Posterior cingulate gyrus (tissue), 11 donors: Measurements from ENCODE around the gene FGF2.
"Not testable (repeated sequence)": the region's sequence is repeated elsewhere in the genome, so short reads cannot be mapped to it uniquely, and the experiment has no call there.

Experiments used
- DNase-seq, 10 donors: peaks; one replicate each; pipeline versions ENCODE4 v3.0.0 to v3.0.0-alpha.2; 2020 to 2021; ENCODE audit warnings: mixed read lengths in 3 of 10
- intact Hi-C: fragments of 100-400 bp; cut with DNase I; formaldehyde crosslinking; loops from one replicate; pipeline ENCODE4 v1.15.1; 2023

Gene FGF2

DNA sequence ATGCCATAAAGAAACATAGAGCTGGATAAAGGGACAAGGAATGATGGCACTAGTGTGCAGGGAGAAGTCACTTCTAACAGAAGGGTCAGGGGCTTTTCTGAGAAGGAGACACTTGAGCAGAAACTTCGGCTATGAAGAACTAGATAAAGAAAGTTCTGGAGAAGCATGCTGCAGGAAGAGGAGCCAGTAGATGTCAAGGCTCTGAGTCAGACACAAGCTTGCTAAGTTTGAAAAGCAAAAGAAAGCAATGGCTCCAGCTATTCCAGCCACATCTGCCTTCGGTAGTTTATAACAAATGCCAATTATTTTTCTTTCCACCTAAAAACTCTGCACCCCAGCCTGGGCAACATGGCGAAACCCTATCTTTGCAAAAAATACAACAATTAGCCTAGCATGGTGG, 88.3 kb downstream of the FGF2 start:
- no peak for DNase-seq
- intact Hi-C loops = no loop called here

DNA sequence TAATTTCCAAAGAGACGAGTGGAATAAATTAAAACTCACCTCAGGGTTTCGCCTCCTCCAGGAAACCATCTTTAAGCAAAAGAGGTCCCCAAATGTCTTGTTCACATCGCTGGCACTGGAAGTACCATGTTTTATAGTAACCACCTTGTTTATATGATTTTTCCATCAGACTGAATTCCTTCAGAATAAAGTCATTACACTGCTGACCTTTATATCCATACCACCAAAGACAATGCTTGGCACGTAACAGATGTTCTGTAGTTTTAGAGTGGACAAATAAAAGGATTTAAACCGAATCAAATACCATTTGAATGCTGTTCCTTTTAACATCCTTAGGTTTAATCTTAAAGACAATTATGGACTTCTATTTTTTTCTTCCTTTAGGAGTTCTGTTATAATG, 91.1 kb downstream of the FGF2 start:
- no peak for DNase-seq
- intact Hi-C loops = no loop called here

DNA sequence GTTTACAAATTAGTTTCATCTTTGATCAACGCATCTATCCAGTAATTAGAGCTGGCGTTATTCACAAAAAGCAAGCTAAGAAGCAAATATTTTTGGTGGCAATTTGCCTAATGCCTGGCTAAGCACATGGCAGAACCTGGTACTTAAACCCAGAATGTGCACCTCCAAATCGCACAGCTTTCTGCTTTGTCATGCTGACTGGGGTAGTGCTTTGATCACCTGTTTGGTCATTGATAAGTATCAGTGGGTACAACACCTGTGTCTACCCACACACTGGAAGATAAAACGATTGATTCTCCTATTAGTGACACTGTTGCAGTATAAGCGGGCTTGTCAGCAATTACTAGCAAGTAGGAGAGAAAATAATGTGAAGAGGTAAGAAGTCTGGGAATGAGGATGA, 93.8 kb downstream of the FGF2 start:
- intact Hi-C loops = loop anchor here (5.0 kb wide), 2 partner anchors 93 to 188 kb away; partner anchors contain the start of genes BBS12 and FGF2
- no peak for DNase-seq

DNA sequence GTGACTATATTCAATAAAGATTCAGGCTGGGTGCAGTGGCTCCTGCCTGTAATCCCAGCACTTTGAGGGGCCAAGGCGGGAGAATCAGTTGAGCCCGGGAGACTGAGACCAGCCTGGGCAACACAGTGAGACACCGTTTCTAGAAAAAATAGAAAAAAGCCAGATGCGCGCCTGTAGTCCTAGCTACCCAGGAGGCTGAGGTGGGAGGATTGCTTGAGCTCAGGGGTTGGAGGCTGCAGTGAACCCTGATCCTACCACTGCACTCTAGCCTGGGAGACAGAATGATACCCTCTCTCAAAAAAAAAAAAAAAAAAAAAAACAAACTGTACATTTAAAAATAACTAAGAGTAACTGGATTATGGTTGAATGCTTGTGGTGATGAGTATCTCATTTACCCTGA, 94.7 kb downstream of the FGF2 start:
- intact Hi-C loops = loop anchor here (5.0 kb wide), 2 partner anchors 94 to 189 kb away; partner anchors contain the start of genes BBS12 and FGF2
- DNase-seq = no peak

DNA sequence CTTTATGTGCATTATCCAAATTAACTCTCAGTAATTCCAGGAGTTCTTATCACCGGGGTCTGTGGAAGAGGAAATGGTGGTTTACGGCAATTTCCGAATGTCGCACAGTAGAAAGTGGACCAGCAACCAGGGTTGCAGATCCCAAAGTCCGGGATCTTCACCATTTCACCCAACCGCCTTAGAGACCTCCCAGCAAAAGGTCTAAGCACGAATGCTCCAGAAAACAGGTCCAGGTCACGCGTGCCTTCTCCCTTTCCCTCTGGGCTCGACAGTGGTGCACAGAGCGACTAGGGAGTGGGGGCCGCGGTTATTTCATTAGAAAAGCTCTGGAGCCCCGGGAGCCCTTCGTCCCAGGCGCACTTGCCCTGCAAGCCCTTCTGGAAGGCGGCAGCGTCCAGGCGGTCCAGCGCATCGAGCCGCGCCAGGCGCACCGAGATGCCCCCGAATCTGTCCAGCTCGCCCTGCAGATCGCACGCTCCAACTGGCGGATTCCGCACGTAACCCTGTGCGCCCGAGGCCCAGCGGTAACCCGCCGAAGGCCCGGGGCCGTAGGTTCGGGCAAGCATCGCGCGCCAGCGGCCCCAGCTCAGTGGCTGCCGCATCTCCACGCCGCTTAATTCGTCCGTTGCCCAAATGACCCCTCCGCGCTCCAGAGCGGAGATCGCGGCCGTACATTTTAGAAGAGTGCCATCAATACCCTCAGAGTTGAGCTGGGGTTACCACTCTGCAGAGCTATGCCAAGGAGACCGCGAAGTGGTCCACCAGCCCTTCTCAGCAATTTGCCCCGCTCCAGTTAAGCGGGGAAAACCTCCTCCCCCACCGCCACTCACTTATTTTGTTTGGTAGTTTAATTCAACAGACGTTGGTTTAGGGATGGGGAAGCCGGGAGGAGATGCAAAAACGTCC, 95.6 kb downstream of the FGF2 start, which contains the start of gene NUDT6:
TSS of gene NUDT6 (minus strand) at position 627 of the 906 bp plus-strand sequence. CDS start at position 602, 25 bp downstream.
- intact Hi-C loops = loop anchor here (5.0 kb wide), 2 partner anchors 95 to 190 kb away; partner anchors contain the start of genes BBS12 and FGF2
- DNase-seq = peak; percentile 55 to 96 (median 72)

DNA sequence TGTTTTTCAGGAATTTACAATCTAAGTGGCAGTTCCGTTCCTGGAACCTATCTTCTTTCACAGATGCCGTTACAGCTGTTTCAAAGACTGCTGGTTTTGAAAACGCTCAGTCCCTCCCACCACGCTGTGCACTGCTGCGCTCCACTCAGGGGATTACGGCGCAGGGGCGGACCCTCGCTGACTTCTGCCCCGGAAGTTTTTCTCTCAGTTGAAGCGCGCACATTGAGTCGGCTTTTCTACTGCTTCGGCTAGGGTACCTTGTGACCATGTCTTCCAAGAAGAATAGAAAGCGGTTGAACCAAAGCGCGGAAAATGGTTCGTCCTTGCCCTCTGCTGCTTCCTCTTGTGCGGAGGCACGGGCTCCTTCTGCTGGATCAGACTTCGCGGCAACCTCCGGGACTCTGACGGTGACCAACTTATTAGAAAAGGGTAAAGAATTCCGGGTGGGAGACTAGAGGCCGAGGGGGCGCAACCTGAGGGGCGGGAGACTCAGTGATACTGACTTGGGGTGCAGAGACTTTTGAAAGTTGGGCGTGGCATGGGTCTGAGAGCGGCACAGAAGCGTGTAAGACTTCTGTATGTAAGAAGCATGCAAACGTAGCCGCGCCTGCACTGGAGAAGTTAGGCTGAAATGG, 96.4 kb downstream of the FGF2 start:
- intact Hi-C loops = loop anchor here (5.0 kb wide), 2 partner anchors 96 to 191 kb away; partner anchors contain the start of genes BBS12 and FGF2
- DNase-seq = peak; percentile 85 to 98 (median 90)

DNA sequence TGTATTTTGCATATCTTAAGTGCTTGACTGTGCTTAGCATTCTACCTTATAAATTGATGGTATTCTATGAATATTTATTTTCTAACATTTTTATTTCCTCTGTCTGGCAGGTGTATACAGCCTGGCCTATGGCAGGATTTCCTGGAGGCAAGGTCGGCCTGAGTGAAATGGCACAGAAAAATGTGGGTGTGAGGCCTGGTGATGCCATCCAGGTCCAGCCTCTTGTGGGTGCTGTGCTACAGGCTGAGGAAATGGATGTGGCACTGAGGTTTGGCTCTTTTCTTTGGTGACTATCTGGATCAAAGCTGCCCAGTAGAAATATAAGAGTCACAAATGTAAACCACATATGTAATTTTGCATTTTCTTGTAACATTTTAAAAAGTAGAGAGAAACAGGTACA, 102.3 kb downstream of the FGF2 start:
- DNase-seq = no peak
- intact Hi-C loops = no loop called here

DNA sequence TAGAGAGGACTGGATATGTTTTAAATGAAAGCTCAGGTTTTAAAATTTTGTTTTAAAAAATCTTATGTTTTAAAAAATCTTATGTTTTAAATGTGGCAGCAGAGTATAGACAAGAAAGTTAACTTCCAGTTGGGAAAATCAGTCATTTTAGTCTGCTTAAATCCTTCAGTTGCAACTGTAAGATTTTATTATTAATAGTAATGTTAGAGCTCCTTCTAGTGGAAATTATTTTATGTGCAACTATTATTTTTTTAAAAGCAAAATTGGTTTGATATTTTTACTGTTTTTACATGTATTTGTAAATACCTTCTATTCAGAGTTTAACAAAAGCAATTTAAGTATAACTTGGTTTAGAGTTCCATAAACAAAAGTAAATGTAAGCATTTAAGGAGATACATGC, 104.2 kb downstream of the FGF2 start:
- intact Hi-C loops = loop anchor here (1.0 to 10.0 kb wide), 2 partner anchors 173 to 326 kb away; no protein-coding TSS in a partner anchor
- DNase-seq = no peak

DNA sequence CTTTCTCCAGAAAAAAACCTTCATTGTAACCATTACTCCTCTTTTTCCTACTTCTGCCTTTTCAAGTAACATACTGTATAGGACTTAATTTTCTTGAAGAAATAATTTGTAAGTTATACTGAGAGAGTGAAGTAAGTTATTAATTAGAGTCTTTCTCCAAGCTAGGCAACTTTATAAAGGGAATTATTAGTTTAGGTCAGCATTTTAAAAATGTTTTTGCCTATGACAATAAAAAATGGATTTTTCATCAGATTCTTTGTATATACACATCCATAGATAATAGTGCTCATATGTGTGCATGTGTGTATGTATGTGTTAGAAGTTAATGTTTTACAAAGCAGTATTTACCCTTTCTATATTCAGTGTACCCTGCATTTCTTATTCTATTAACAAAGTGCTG, 106.1 kb downstream of the FGF2 start:
- intact Hi-C loops = loop anchor here (10.0 kb wide), 1 partner anchor 328 kb away; no protein-coding TSS in a partner anchor

DNA sequence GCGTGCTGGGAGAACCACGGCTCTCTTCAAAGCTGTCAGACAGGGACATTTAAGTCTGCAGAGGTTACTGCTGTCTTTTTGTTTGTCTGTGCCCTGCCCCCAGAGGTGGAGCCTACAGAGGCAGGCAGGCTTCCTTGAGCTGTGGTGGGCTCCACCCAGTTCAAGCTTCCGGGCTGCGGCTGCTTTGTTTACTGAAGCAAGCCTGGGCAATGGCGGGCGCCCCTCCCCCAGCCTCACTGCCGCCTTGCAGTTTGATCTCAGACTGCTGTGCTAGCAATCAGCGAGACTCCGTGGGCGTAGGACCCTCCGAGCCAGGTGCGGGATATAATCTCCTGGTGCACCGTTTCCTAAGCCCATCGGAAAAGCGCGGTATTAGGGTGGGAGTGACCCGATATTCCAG, 118.5 kb downstream of the FGF2 start:
- intact Hi-C loops = not testable (repeated sequence)
- DNase-seq = peak in 1 of 10 donors; percentile 43

More for the DNA sequence above, 106.1 kb downstream of the FGF2 start:
- DNase-seq = no peak

DNA sequence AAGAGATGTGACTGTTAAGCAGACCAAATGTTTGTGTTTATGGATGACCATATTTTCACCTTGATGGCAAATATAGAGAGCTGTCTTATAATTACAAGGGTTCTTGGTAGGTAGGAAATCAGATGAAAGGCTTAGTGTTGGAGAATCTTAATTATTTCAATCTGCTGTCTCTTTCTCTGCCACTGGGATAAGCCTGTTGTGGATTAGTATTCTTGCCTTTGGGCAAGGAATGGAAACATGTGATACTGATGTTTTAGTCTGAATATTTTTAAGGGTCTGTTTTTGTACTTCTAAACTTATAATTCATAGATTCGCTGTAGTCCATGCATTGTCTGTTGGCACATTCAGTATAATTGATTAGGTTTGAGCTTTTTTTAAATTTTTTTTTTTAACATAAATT, 119.5 kb downstream of the FGF2 start:
- no peak for DNase-seq
- intact Hi-C loops = no loop called here
